Measurements from ENCODE around the gene GLS.

GRCh38 chr2:190841707-190842505 is 38.7 kb upstream of the GLS start:
- TF ChIP-seq CTCF (IDR thresholded peaks at IDR 0.05) (no peak), POLR2A (IDR thresholded peaks at IDR 0.05) (no peak)
